HEK293T (cell line): ENCODE data around the gene SERGEF.

Experiments
- BHLHE40 ChIP-seq: fragments of 450-650 bp; IDR thresholded peaks from 2 replicates; pipeline ENCODE4 v1.6.1; 2016; ENCODE audit warnings: mild to moderate bottlenecking, moderate library complexity, borderline replicate concordance
- ELF4 ChIP-seq: fragments of 450-650 bp; IDR thresholded peaks from 2 replicates; pipeline ENCODE4 v1.6.1; 2017; ENCODE audit warnings: antibody characterized with exemption
- ZNF384 ChIP-seq: fragments of 450-650 bp; IDR thresholded peaks from 2 replicates; pipeline ENCODE4 v1.6.1; 2016

DNA sequence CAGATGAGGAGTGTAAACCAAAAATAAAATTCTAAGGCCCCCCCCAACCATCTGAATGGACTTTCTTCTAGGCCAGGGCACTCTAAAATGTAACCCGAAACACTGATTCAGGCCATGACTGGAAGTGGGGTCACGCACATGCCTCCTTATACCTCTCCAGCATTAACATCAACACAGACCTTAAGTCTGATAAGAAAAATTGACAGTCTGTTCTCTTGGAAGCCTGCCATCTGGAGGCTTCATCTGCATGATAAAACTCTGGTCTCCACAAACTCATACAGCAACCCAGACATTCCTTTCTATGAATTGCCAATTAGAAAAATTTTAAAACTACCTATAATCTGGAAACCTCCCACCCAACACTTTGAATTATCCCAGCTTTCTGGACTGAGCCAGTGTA lies 3.9 kb upstream of the SERGEF start:
- no peak for TF ChIP-seq ZNF384
- no peak for TF ChIP-seq ELF4
- no peak for TF ChIP-seq BHLHE40
